ENCODE measurements around the gene EXOC8.
A peak's percentile ranks its signal among the peaks of the same experiment; 100 is the strongest.

The EXOC8 gene

DNA sequence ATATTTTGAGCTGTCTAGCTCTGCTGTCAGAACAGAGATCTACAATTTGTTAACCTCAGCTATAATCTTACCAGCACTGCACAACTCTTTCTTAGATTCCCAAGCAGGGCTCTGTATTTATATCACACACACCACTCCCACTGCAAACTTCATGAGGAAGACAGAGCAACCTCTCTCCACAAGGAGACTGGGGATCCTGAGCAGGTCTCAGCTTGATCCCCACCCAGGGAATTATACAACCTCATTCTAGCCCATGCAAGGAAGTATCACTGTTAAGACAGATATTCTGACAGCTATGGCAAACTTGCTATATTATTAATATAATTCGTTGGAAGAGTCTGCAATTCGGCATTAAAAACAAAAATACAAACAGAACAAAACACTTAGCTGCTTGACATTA, 44.1 kb upstream of the EXOC8 start:
- POLR2A ChIA-PET = no interaction called here
- no CpG with 5 or more reads among the region's 2 CpGs for WGBS (ENCODE audit: insufficient coverage)
- DNase-seq = no peak
- H3K9me3 ChIP-seq (ENCODE audit: control extremely low read depth in 1 of 5, control insufficient read depth in 4 of 5, insufficient read depth in 2 of 5, low read depth in 1 of 5, low read length in 4 of 5) = no peaks in the 10 kb centered on the region
- no peak overlapping the region for H3K27ac ChIP-seq (ENCODE audit: insufficient read depth in 1 of 2, low read depth in 1 of 2, low read length in 2 of 2, poor library complexity in 1 of 2, severe bottlenecking in 2 of 2)
- H3K4me3 ChIP-seq (ENCODE audit: control insufficient read depth in 1 of 7, extremely low read depth in 1 of 7, insufficient read depth in 4 of 7, low read depth in 2 of 7, low read length in 6 of 7) = no peak overlapping the region
- peaks cover 0 to 5% (median 0%) of the 10 kb centered on the region in 4 experiments for H3K36me3 ChIP-seq (ENCODE audit: control insufficient read depth in 4 of 4, insufficient read depth in 4 of 4, low read length in 3 of 4)
- H3K4me1 ChIP-seq (ENCODE audit: control extremely low read depth in 1 of 4, control insufficient read depth in 4 of 4, insufficient read depth in 4 of 4, low read length in 3 of 4) = peaks cover 5 to 21% (median 14%) of the 10 kb centered on the region in 4 experiments
- H3K27me3 ChIP-seq (replicated peaks in 2 of 5; ENCODE audit: control insufficient read depth in 4 of 5, insufficient read depth in 5 of 5, low read length in 4 of 5) = no peaks in the 10 kb centered on the region
- CTCF ChIA-PET = interaction anchor here (1.5 kb wide), 1 partner anchor 21 kb away, joined by 4 read pairs; no protein-coding TSS in a partner anchor

DNA sequence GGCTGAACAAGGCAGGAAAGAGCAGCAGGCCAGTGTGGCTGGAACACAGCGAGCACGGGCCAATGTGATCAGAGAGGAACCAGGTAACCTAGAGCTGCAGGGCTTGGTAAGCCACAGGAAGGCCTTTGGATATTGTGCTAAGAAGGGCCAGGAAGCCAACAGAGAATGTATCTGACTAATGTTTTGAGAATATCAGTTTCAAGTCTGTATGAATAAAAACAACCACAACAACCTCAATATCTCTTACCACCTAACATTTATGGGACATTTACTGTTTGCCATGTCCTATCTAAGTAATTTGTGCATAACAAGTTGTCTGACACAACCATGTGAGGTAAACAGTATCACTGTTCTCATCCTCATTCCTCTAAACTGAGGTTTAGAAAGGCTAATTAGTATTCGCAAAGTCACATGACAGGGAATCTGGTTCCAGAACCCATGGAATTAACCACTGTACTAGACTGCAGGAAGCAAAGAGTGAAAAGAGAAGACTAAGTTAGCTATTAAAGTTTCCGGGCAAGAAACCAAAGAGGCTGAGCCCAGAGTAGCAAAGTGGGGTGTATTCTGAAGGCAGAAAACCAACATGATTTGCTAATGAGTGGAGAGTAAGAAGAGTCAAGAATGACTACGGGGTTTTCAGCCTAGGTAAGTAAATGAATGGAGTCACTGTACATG, 39.4 kb upstream of the EXOC8 start:
- Histone ChIP-seq H3K9me3 (ENCODE audit: control extremely low read depth in 1 of 5, control insufficient read depth in 4 of 5, insufficient read depth in 2 of 5, low read depth in 1 of 5, low read length in 4 of 5) (no peaks in the 10 kb centered on the region), H3K4me3 (ENCODE audit: control insufficient read depth in 1 of 7, extremely low read depth in 1 of 7, insufficient read depth in 4 of 7, low read depth in 2 of 7, low read length in 6 of 7) (no peak overlapping the region), H3K27ac (ENCODE audit: insufficient read depth in 1 of 2, low read depth in 1 of 2, low read length in 2 of 2, poor library complexity in 1 of 2, severe bottlenecking in 2 of 2) (no peak overlapping the region), H3K27me3 (replicated peaks in 2 of 5; ENCODE audit: control insufficient read depth in 4 of 5, insufficient read depth in 5 of 5, low read length in 4 of 5) (no peaks in the 10 kb centered on the region), H3K4me1 (ENCODE audit: control extremely low read depth in 1 of 4, control insufficient read depth in 4 of 4, insufficient read depth in 4 of 4, low read length in 3 of 4) (peaks cover 4 to 25% (median 13%) of the 10 kb centered on the region in 4 experiments), H3K36me3 (ENCODE audit: control insufficient read depth in 4 of 4, insufficient read depth in 4 of 4, low read length in 3 of 4) (peaks cover 0 to under 1% (median 0%) of the 10 kb centered on the region in 4 experiments)
- CTCF ChIA-PET = interaction anchor here (1.1 kb wide), 1 partner anchor 12 kb away, joined by 3 read pairs; no protein-coding TSS in a partner anchor
- POLR2A ChIA-PET = interaction anchor here (0.6 kb wide), 1 partner anchor 15 kb away, joined by 3 read pairs; no protein-coding TSS in a partner anchor
- DNase-seq = peak in 1 of 3 donors; percentile 39
- WGBS (ENCODE audit: insufficient coverage) = 77% methylated on average over 5 of the region's 5 CpGs

GRCh38 chr1:231376101-231376500, 38.4 kb upstream of the EXOC8 start:
- ChIA-PET CTCF (interaction anchor here (1.0 to 1.7 kb wide), 3 partner anchors 10 to 165 kb away, joined by 3 to 4 read pairs (median 4); no protein-coding TSS in a partner anchor), POLR2A (no interaction called here)
- H3K27ac ChIP-seq (ENCODE audit: insufficient read depth in 1 of 2, low read depth in 1 of 2, low read length in 2 of 2, poor library complexity in 1 of 2, severe bottlenecking in 2 of 2) = no peak overlapping the region
- no peaks in the 10 kb centered on the region for H3K9me3 ChIP-seq (ENCODE audit: control extremely low read depth in 1 of 5, control insufficient read depth in 4 of 5, insufficient read depth in 2 of 5, low read depth in 1 of 5, low read length in 4 of 5)
- H3K4me3 ChIP-seq (ENCODE audit: control insufficient read depth in 1 of 7, extremely low read depth in 1 of 7, insufficient read depth in 4 of 7, low read depth in 2 of 7, low read length in 6 of 7) = no peak overlapping the region
- H3K36me3 ChIP-seq (ENCODE audit: control insufficient read depth in 4 of 4, insufficient read depth in 4 of 4, low read length in 3 of 4) = peaks cover 0 to 6% (median 1%) of the 10 kb centered on the region in 4 experiments
- WGBS (ENCODE audit: insufficient coverage) = 94% methylated on average over 3 of the region's 4 CpGs
- no peaks in the 10 kb centered on the region for H3K27me3 ChIP-seq (replicated peaks in 2 of 5; ENCODE audit: control insufficient read depth in 4 of 5, insufficient read depth in 5 of 5, low read length in 4 of 5)
- H3K4me1 ChIP-seq (ENCODE audit: control extremely low read depth in 1 of 4, control insufficient read depth in 4 of 4, insufficient read depth in 4 of 4, low read length in 3 of 4) = peaks cover 4 to 25% (median 13%) of the 10 kb centered on the region in 4 experiments
- no peak for DNase-seq

DNA sequence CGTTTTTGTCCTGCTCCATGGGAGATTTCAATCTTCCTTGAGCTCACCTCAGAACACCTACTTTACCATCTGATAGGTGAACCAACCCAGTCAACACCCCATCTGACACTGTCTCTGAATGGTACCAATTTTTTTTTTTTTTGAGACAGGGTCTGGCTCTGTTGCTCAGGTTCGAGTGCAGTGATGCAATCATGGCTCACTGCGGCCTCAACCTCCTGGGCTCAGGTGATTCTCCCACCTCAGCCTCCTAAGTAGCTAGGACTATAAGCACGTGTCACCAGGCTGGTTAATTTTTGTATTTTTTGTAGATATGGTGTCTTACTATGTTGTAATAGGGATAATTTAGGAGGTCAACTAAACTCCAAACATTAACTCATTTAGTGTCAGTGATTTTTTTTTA, 36.7 kb upstream of the EXOC8 start:
- 88% methylated on average over 1 of the region's 4 CpGs for WGBS (ENCODE audit: insufficient coverage)
- Histone ChIP-seq H3K27me3 (replicated peaks in 2 of 5; ENCODE audit: control insufficient read depth in 4 of 5, insufficient read depth in 5 of 5, low read length in 4 of 5) (no peaks in the 10 kb centered on the region), H3K36me3 (ENCODE audit: control insufficient read depth in 4 of 4, insufficient read depth in 4 of 4, low read length in 3 of 4) (peaks cover 0 to 8% (median 4%) of the 10 kb centered on the region in 4 experiments), H3K9me3 (ENCODE audit: control extremely low read depth in 1 of 5, control insufficient read depth in 4 of 5, insufficient read depth in 2 of 5, low read depth in 1 of 5, low read length in 4 of 5) (no peaks in the 10 kb centered on the region), H3K4me3 (ENCODE audit: control insufficient read depth in 1 of 7, extremely low read depth in 1 of 7, insufficient read depth in 4 of 7, low read depth in 2 of 7, low read length in 6 of 7) (no peak overlapping the region), H3K4me1 (ENCODE audit: control extremely low read depth in 1 of 4, control insufficient read depth in 4 of 4, insufficient read depth in 4 of 4, low read length in 3 of 4) (peaks cover 4 to 25% (median 13%) of the 10 kb centered on the region in 4 experiments), H3K27ac (ENCODE audit: insufficient read depth in 1 of 2, low read depth in 1 of 2, low read length in 2 of 2, poor library complexity in 1 of 2, severe bottlenecking in 2 of 2) (no peak overlapping the region)
- ChIA-PET CTCF (interaction anchor here (0.6 to 1.7 kb wide), 4 partner anchors 8 to 227 kb away, joined by 3 to 4 read pairs (median 4); no protein-coding TSS in a partner anchor), POLR2A (interaction anchor here (0.7 kb wide), 1 partner anchor 47 kb away, joined by 5 read pairs; no protein-coding TSS in a partner anchor)
- no peak for DNase-seq

DNA sequence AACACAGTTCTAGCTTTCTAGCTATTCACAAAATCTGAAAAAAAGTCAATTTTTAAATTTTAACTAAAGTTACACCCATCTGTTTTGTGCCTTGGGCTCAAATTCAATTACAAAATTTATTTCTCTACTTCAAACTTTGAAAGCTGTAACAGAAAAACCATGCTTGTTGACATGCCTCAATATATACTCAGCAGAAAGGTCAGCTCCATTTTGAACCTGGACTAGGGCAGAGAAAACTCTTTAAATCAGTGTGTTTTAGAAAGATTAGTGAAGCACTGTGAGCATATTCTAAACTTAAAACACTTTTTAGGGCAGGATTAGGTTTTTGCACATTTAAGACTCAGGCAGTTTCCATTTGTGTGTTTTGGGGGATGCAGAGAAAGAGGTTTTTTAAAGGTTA, 34.8 kb upstream of the EXOC8 start:
- Histone ChIP-seq H3K36me3 (ENCODE audit: control insufficient read depth in 4 of 4, insufficient read depth in 4 of 4, low read length in 3 of 4) (peaks cover 0 to 16% (median 5%) of the 10 kb centered on the region in 4 experiments), H3K4me3 (ENCODE audit: control insufficient read depth in 1 of 7, extremely low read depth in 1 of 7, insufficient read depth in 4 of 7, low read depth in 2 of 7, low read length in 6 of 7) (no peak overlapping the region), H3K27me3 (replicated peaks in 2 of 5; ENCODE audit: control insufficient read depth in 4 of 5, insufficient read depth in 5 of 5, low read length in 4 of 5) (no peaks in the 10 kb centered on the region), H3K4me1 (ENCODE audit: control extremely low read depth in 1 of 4, control insufficient read depth in 4 of 4, insufficient read depth in 4 of 4, low read length in 3 of 4) (peaks cover 0 to 10% (median 6%) of the 10 kb centered on the region in 4 experiments), H3K9me3 (ENCODE audit: control extremely low read depth in 1 of 5, control insufficient read depth in 4 of 5, insufficient read depth in 2 of 5, low read depth in 1 of 5, low read length in 4 of 5) (no peaks in the 10 kb centered on the region), H3K27ac (ENCODE audit: insufficient read depth in 1 of 2, low read depth in 1 of 2, low read length in 2 of 2, poor library complexity in 1 of 2, severe bottlenecking in 2 of 2) (no peak overlapping the region)
- CTCF ChIA-PET = interaction anchor here (3.2 kb wide), 1 partner anchor 15 kb away, joined by 11 read pairs; no protein-coding TSS in a partner anchor
- POLR2A ChIA-PET = no interaction called here
- DNase-seq = no peak

GRCh38 chr1:231369282-231369681, 31.6 kb upstream of the EXOC8 start:
- H3K27ac ChIP-seq (ENCODE audit: insufficient read depth in 1 of 2, low read depth in 1 of 2, low read length in 2 of 2, poor library complexity in 1 of 2, severe bottlenecking in 2 of 2) = no peak overlapping the region
- H3K27me3 ChIP-seq (replicated peaks in 2 of 5; ENCODE audit: control insufficient read depth in 4 of 5, insufficient read depth in 5 of 5, low read length in 4 of 5) = no peaks in the 10 kb centered on the region
- no peaks in the 10 kb centered on the region for H3K9me3 ChIP-seq (ENCODE audit: control extremely low read depth in 1 of 5, control insufficient read depth in 4 of 5, insufficient read depth in 2 of 5, low read depth in 1 of 5, low read length in 4 of 5)
- H3K4me3 ChIP-seq (ENCODE audit: control insufficient read depth in 1 of 7, extremely low read depth in 1 of 7, insufficient read depth in 4 of 7, low read depth in 2 of 7, low read length in 6 of 7) = no peak overlapping the region
- ChIA-PET CTCF (interaction anchor here (0.6 kb wide), 1 partner anchor 141 kb away, joined by 3 read pairs; no protein-coding TSS in a partner anchor), POLR2A (no interaction called here)
- DNase-seq = no peak
- H3K4me1 ChIP-seq (ENCODE audit: control extremely low read depth in 1 of 4, control insufficient read depth in 4 of 4, insufficient read depth in 4 of 4, low read length in 3 of 4) = no peaks in the 10 kb centered on the region
- H3K36me3 ChIP-seq (ENCODE audit: control insufficient read depth in 4 of 4, insufficient read depth in 4 of 4, low read length in 3 of 4) = peaks cover 4 to 21% (median 8%) of the 10 kb centered on the region in 4 experiments
- WGBS (ENCODE audit: insufficient coverage) = 100% methylated on average over 2 of the region's 3 CpGs

- no peaks in the 10 kb centered on the region for H3K27me3 ChIP-seq (replicated peaks in 2 of 5; ENCODE audit: control insufficient read depth in 4 of 5, insufficient read depth in 5 of 5, low read length in 4 of 5)
- WGBS (ENCODE audit: insufficient coverage) = no CpG with 5 or more reads among the region's 5 CpGs
- POLR2A ChIA-PET = no interaction called here
- H3K4me3 ChIP-seq (ENCODE audit: control insufficient read depth in 1 of 7, extremely low read depth in 1 of 7, insufficient read depth in 4 of 7, low read depth in 2 of 7, low read length in 6 of 7) = no peak overlapping the region
- CTCF ChIA-PET = interaction anchor here (1.0 kb wide), 1 partner anchor 226 kb away, joined by 4 read pairs; no protein-coding TSS in a partner anchor
- no peak overlapping the region for H3K27ac ChIP-seq (ENCODE audit: insufficient read depth in 1 of 2, low read depth in 1 of 2, low read length in 2 of 2, poor library complexity in 1 of 2, severe bottlenecking in 2 of 2)
- H3K4me1 ChIP-seq (ENCODE audit: control extremely low read depth in 1 of 4, control insufficient read depth in 4 of 4, insufficient read depth in 4 of 4, low read length in 3 of 4) = no peaks in the 10 kb centered on the region
- peaks cover 0 to 13% (median 6%) of the 10 kb centered on the region in 4 experiments for H3K36me3 ChIP-seq (ENCODE audit: control insufficient read depth in 4 of 4, insufficient read depth in 4 of 4, low read length in 3 of 4)
- DNase-seq = peak in 1 of 3 donors; percentile 5
- H3K9me3 ChIP-seq (ENCODE audit: control extremely low read depth in 1 of 5, control insufficient read depth in 4 of 5, insufficient read depth in 2 of 5, low read depth in 1 of 5, low read length in 4 of 5) = no peaks in the 10 kb centered on the region
Observed at GRCh38 chr1:231364192-231364591, 26.5 kb upstream of the EXOC8 start.

Measured in common myeloid progenitor, CD34-positive (primary cell).